A673 (cell line): ENCODE measurements around the gene CAMK1D.

Source experiments
- EZH2 ChIP-seq: fragments of 200-600 bp; sonication (generic); IDR thresholded peaks from 2 replicates; pipeline ENCODE4 v1.6.1; 2017; ENCODE audit warnings: borderline replicate concordance, low read depth, mild to moderate bottlenecking, mixed read lengths, antibody characterized with exemption, low read length; ENCODE audit not compliant: poor library complexity, severe bottlenecking
- TF ChIP-seq, protein P1 (sequence below): fragments of 300-800, 200-600 bp; sonication (generic); conservative IDR thresholded peaks from 2 replicates; pipeline ENCODE4 v1.5.1; 2017; ENCODE audit warnings: low read depth, mild to moderate bottlenecking, antibody characterized with exemption, low read length, moderate library complexity, mixed read lengths

DNA sequence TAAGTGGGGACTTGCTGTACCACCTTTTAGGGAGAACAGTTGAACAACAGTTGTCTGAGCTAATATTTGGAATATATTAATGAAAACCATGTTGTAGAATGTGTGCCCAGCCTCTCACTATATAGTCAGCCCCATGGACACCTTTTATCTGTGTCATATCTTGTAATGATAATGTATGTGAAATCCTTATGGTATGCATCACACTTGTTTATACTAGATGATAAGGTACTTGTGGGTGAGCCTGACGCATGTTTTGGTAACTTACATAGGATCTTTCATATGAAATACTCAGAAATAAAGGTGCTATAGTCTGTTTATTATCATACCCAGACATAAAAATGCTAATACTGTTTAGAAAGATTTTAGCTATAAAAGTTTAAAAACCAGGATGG is 32.8 kb downstream of the CAMK1D start:
- TF ChIP-seq, protein P1, sequence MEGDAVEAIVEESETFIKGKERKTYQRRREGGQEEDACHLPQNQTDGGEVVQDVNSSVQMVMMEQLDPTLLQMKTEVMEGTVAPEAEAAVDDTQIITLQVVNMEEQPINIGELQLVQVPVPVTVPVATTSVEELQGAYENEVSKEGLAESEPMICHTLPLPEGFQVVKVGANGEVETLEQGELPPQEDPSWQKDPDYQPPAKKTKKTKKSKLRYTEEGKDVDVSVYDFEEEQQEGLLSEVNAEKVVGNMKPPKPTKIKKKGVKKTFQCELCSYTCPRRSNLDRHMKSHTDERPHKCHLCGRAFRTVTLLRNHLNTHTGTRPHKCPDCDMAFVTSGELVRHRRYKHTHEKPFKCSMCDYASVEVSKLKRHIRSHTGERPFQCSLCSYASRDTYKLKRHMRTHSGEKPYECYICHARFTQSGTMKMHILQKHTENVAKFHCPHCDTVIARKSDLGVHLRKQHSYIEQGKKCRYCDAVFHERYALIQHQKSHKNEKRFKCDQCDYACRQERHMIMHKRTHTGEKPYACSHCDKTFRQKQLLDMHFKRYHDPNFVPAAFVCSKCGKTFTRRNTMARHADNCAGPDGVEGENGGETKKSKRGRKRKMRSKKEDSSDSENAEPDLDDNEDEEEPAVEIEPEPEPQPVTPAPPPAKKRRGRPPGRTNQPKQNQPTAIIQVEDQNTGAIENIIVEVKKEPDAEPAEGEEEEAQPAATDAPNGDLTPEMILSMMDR = no peak
- TF ChIP-seq EZH2 = no peak
